H9 (cell line): ENCODE data around the gene ARHGDIB. TPM values are rescaled to one million over a fixed set of nuclear protein-coding genes. Genes with fewer than 3 reads are reported as not detected.

Source experiments
- DNase-seq: peaks from one replicate; pipeline ENCODE4 v3.0.0-alpha.2; 2017
- H2AFZ ChIP-seq: one replicate; pipeline ENCODE4 v1.6.1; 2013; ENCODE audit warnings: mild to moderate bottlenecking, low read length, control low read depth, moderate library complexity
- H2AK5ac ChIP-seq: 2 replicates; pipeline ENCODE4 v1.6.1; 2013; ENCODE audit warnings: low read length, control low read depth, mixed read lengths; ENCODE audit not compliant: insufficient read length
- H2BK120ac ChIP-seq: one replicate; pipeline ENCODE4 v1.6.1; 2013; ENCODE audit warnings: low read depth, mild to moderate bottlenecking, low read length, control low read depth, inconsistent platforms; ENCODE audit not compliant: poor library complexity, severe bottlenecking
- H2BK12ac ChIP-seq: 2 replicates; pipeline ENCODE4 v1.6.1; 2013; ENCODE audit warnings: low read length, control low read depth, mixed read lengths, low read depth; ENCODE audit not compliant: insufficient read length
- H2BK15ac ChIP-seq: 2 replicates; pipeline ENCODE4 v1.6.1; 2013; ENCODE audit warnings: low read depth, low read length, control low read depth
- H2BK20ac ChIP-seq: one replicate; pipeline ENCODE4 v1.6.1; 2013; ENCODE audit warnings: low read depth, mild to moderate bottlenecking, low read length, control low read depth, inconsistent platforms; ENCODE audit not compliant: poor library complexity, severe bottlenecking
- H2BK5ac ChIP-seq: 2 replicates; pipeline ENCODE4 v1.6.1; 2013; ENCODE audit warnings: low read length, control low read depth, mixed read lengths; ENCODE audit not compliant: insufficient read length
- H3K14ac ChIP-seq: 2 replicates; pipeline ENCODE4 v1.6.1; 2013; ENCODE audit warnings: low read length, control low read depth; ENCODE audit not compliant: insufficient read depth
- H3K18ac ChIP-seq: 2 replicates; pipeline ENCODE4 v1.6.1; 2013; ENCODE audit warnings: low read depth, mild to moderate bottlenecking, mixed read lengths, low read length, control low read depth; ENCODE audit not compliant: insufficient read length
- H3K23ac ChIP-seq: 2 replicates; pipeline ENCODE4 v1.6.1; 2013; ENCODE audit warnings: low read length, control low read depth, mixed read lengths, low read depth; ENCODE audit not compliant: insufficient read length
- H3K23me2 ChIP-seq: 2 replicates; pipeline ENCODE4 v1.6.1; 2013; ENCODE audit warnings: low read depth, mild to moderate bottlenecking, mixed read lengths, low read length, control low read depth; ENCODE audit not compliant: insufficient read length, poor library complexity, severe bottlenecking
- H3K27ac ChIP-seq: 2 replicates; pipeline ENCODE4 v1.5.1; 2013; ENCODE audit warnings: low read length, control low read depth, mixed read lengths, low read depth; ENCODE audit not compliant: insufficient read length
- H3K27me3 ChIP-seq: 2 replicates; pipeline ENCODE4 v1.6.1; 2013; ENCODE audit warnings: low read length, control low read depth, inconsistent platforms; ENCODE audit not compliant: insufficient read depth
- H3K4ac ChIP-seq: 2 replicates; pipeline ENCODE4 v1.6.1; 2013; ENCODE audit warnings: low read depth, mild to moderate bottlenecking, control low read depth, inconsistent platforms, low read length, moderate library complexity
- H3K4me1 ChIP-seq: 2 replicates; pipeline ENCODE4 v1.6.1; 2013; ENCODE audit warnings: low read length, control low read depth, inconsistent platforms; ENCODE audit not compliant: insufficient read depth
- H3K4me2 ChIP-seq: 2 replicates; pipeline ENCODE4 v1.6.1; 2013; ENCODE audit warnings: low read length, control low read depth, mixed read lengths; ENCODE audit not compliant: insufficient read length, insufficient read depth
- H3K56ac ChIP-seq: 2 replicates; pipeline ENCODE4 v1.6.1; 2013; ENCODE audit warnings: low read depth, mild to moderate bottlenecking, mixed read lengths, low read length, control low read depth; ENCODE audit not compliant: insufficient read length
- H3K79me1 ChIP-seq: 2 replicates; pipeline ENCODE4 v1.6.1; 2013; ENCODE audit warnings: low read depth, mild to moderate bottlenecking, moderate library complexity, low read length, control low read depth, inconsistent platforms; ENCODE audit not compliant: insufficient read depth, poor library complexity, severe bottlenecking
- H3K79me2 ChIP-seq: 2 replicates; pipeline ENCODE4 v1.6.1; 2013; ENCODE audit warnings: low read length, control low read depth, inconsistent platforms; ENCODE audit not compliant: insufficient read depth
- H3K9ac ChIP-seq: 2 replicates; pipeline ENCODE4 v1.6.1; 2013; ENCODE audit warnings: low read length, control low read depth, mixed read lengths; ENCODE audit not compliant: insufficient read length; ENCODE audit errors: extremely low read depth
- H3K9me3 ChIP-seq: one replicate; pipeline ENCODE4 v1.6.1; 2013; ENCODE audit warnings: low read depth, low read length, inconsistent platforms; ENCODE audit not compliant: control insufficient read depth
- H3T11ph ChIP-seq: one replicate; pipeline ENCODE4 v1.6.1; 2013; ENCODE audit warnings: mild to moderate bottlenecking, low read length, control low read depth, inconsistent platforms
- H4K20me1 ChIP-seq: one replicate; pipeline ENCODE4 v1.6.1; 2013; ENCODE audit not compliant: control insufficient read depth, insufficient read length, insufficient read depth
- H4K5ac ChIP-seq: 2 replicates; pipeline ENCODE4 v1.6.1; 2013; ENCODE audit warnings: low read depth, mild to moderate bottlenecking, mixed read lengths, low read length, control low read depth; ENCODE audit not compliant: insufficient read length
- H4K8ac ChIP-seq: replicated peaks from 2 replicates; pipeline ENCODE4 v1.6.1; 2013; ENCODE audit warnings: low read length, control low read depth, mixed read lengths, low read depth; ENCODE audit not compliant: insufficient read length
- H4K91ac ChIP-seq: 2 replicates; pipeline ENCODE4 v1.6.1; 2013; ENCODE audit warnings: low read depth, mild to moderate bottlenecking, moderate library complexity, mixed read lengths, low read length, control low read depth; ENCODE audit not compliant: insufficient read length
- H3K27ac Mint-ChIP-seq, 3 experiments: 2 replicates in 2 of 3; 3 replicates in 1 of 3; pipeline ENCODE4 v1.8.0; 2020 to 2021; ENCODE audit warnings: mixed read lengths in 3 of 3, mild to moderate bottlenecking in 1 of 3, moderate library complexity in 1 of 3
- H3K27me3 Mint-ChIP-seq: 2 replicates; pipeline ENCODE4 v1.8.0; 2021; ENCODE audit warnings: low read depth, mild to moderate bottlenecking, moderate library complexity, mixed read lengths
- H3K36me3 Mint-ChIP-seq, 3 experiments: 2 replicates in 2 of 3; 3 replicates in 1 of 3; pipeline ENCODE4 v1.8.0; 2020 to 2021; ENCODE audit warnings: low read depth in 3 of 3, mixed read lengths in 3 of 3; ENCODE audit not compliant: insufficient read depth in 1 of 3
- H3K4me1 Mint-ChIP-seq, 2 experiments: 2 replicates each; pipeline ENCODE4 v1.8.0; 2020; ENCODE audit warnings: mixed read lengths in 2 of 2
- H3K4me3 Mint-ChIP-seq, 2 experiments: 2 replicates in 1 of 2; 3 replicates in 1 of 2; pipeline ENCODE4 v1.8.0; 2020 to 2021; ENCODE audit warnings: mild to moderate bottlenecking in 2 of 2, mixed read lengths in 2 of 2, moderate library complexity in 1 of 2
- H3K9me3 Mint-ChIP-seq, 2 experiments: 2 replicates in 1 of 2; 3 replicates in 1 of 2; pipeline ENCODE4 v1.8.0; 2020; ENCODE audit warnings: mild to moderate bottlenecking in 2 of 2, mixed read lengths in 2 of 2, moderate library complexity in 1 of 2
- CTCF ChIP-seq: fragments of 200-600 bp; sonication (generic); conservative IDR thresholded peaks from 3 replicates; pipeline ENCODE4 v1.8.0; 2021; ENCODE audit warnings: antibody characterized with exemption, mild to moderate bottlenecking
- total RNA-seq: library from RNA; stranded (reverse); gene quantifications from 2 replicates; pipeline ENCODE4 v1.2.1, GENCODE V29; 2021

ARHGDIB gene
- total RNA-seq, 1 experiment from 2014 or later: 0.44 TPM

GRCh38 chr12:14930299-14930698 is 31.1 kb downstream of the ARHGDIB start:
- DNase-seq: no peak
- Mint-ChIP-seq H3K9me3 (no peaks in the 10 kb centered on the region; a peak in 1 of 5 replicates), H3K27ac (no peak overlapping the region), H3K4me1 (peaks cover 7% of the 10 kb centered on the region in 2 experiments), H3K36me3 (no peaks in the 10 kb centered on the region), H3K27me3 (no peaks in the 10 kb centered on the region; the same call in 1 of the 2 replicates), H3K4me3 (no peak overlapping the region)
- no peaks in the 10 kb centered on the region for H3K79me1 ChIP-seq
- no peak overlapping the region for H2BK120ac ChIP-seq
- H3T11ph ChIP-seq: no peak overlapping the region
- H4K5ac ChIP-seq: no peak overlapping the region
- H3K27ac ChIP-seq: no peak overlapping the region
- no peak for TF ChIP-seq CTCF
- no peak overlapping the region for H3K4ac ChIP-seq
- H3K56ac ChIP-seq: no peak overlapping the region
- no peak overlapping the region for H2BK15ac ChIP-seq
- no peak overlapping the region for H4K91ac ChIP-seq
- H3K27me3 ChIP-seq: no peaks in the 10 kb centered on the region
- H4K20me1 ChIP-seq: no peaks in the 10 kb centered on the region
- H4K8ac ChIP-seq: no peak overlapping the region
- H3K79me2 ChIP-seq: no peaks in the 10 kb centered on the region
- H3K9ac ChIP-seq: no peak overlapping the region
- H2BK12ac ChIP-seq: no peak overlapping the region
- H3K18ac ChIP-seq: no peak overlapping the region
- H3K23me2 ChIP-seq: no peaks in the 10 kb centered on the region
- H2AFZ ChIP-seq: no peak overlapping the region
- no peak overlapping the region for H3K23ac ChIP-seq
- H3K9me3 ChIP-seq: no peaks in the 10 kb centered on the region
- H3K4me1 ChIP-seq: no peaks in the 10 kb centered on the region
- no peak overlapping the region for H3K14ac ChIP-seq
- H2BK20ac ChIP-seq: no peak overlapping the region
- H2AK5ac ChIP-seq: no peak overlapping the region
- no peak overlapping the region for H2BK5ac ChIP-seq
- H3K4me2 ChIP-seq: no peak overlapping the region
